ENCODE results near the gene ODAD2. TPM values are rescaled to one million over a fixed set of nuclear protein-coding genes. Genes with fewer than 3 reads are reported as not detected.

ODAD2 gene
- total RNA-seq, 1 donor from 2014 or later: 0.26 TPM

GRCh38 chr10:27838901-27839300, 160.0 kb downstream of the ODAD2 start:
- no peak for DNase-seq (ENCODE audit: low read depth in 2 of 2)

- no peak for DNase-seq (ENCODE audit: low read depth in 2 of 2)
These were observed 160.5 kb downstream of the ODAD2 start for GRCh38 chr10:27838361-27838760.

- DNase-seq (ENCODE audit: low read depth in 2 of 2): no peak
These were observed 164.4 kb downstream of the ODAD2 start for GRCh38 chr10:27834476-27834875.

- no peak for DNase-seq (ENCODE audit: low read depth in 2 of 2)
These were observed 165.1 kb downstream of the ODAD2 start for GRCh38 chr10:27833792-27834191.

- no peak for DNase-seq (ENCODE audit: low read depth in 2 of 2)
These were observed 166.1 kb downstream of the ODAD2 start for GRCh38 chr10:27832826-27833225.

GRCh38 chr10:27826369-27826768, 172.5 kb downstream of the ODAD2 start:
- no peak for DNase-seq (ENCODE audit: low read depth in 2 of 2)

GRCh38 chr10:27822301-27822700, 176.6 kb downstream of the ODAD2 start:
- DNase-seq (ENCODE audit: low read depth in 2 of 2): no peak

GRCh38 chr10:27820637-27821036, 178.2 kb downstream of the ODAD2 start:
- no peak for DNase-seq (ENCODE audit: low read depth in 2 of 2)

GRCh38 chr10:27819781-27820531, 178.9 kb downstream of the ODAD2 start:
- DNase-seq (ENCODE audit: low read depth in 2 of 2): no peak

- no peak for DNase-seq (ENCODE audit: low read depth in 2 of 2)
These were observed 182.6 kb downstream of the ODAD2 start for GRCh38 chr10:27816320-27816719.

- no peak for DNase-seq (ENCODE audit: low read depth in 2 of 2)
These were observed 183.0 kb downstream of the ODAD2 start for GRCh38 chr10:27815846-27816245.

GRCh38 chr10:27815261-27815660, 183.6 kb downstream of the ODAD2 start:
- DNase-seq (ENCODE audit: low read depth in 2 of 2): no peak

GRCh38 chr10:27805180-27805579, 193.7 kb downstream of the ODAD2 start:
- DNase-seq (ENCODE audit: low read depth in 2 of 2): no peak

- DNase-seq (ENCODE audit: low read depth in 2 of 2): no peak
These were observed 194.7 kb downstream of the ODAD2 start for GRCh38 chr10:27804136-27804535.

- no peak for DNase-seq (ENCODE audit: low read depth in 2 of 2)
These were observed 197.6 kb downstream of the ODAD2 start for GRCh38 chr10:27801171-27801785.

- DNase-seq (ENCODE audit: low read depth in 2 of 2): no peak
These were observed 199.8 kb downstream of the ODAD2 start for GRCh38 chr10:27799046-27799445.

GRCh38 chr10:27794157-27794556, 204.7 kb downstream of the ODAD2 start:
- no peak for DNase-seq (ENCODE audit: low read depth in 2 of 2)

GRCh38 chr10:27792216-27792615, 206.7 kb downstream of the ODAD2 start:
- no peak for DNase-seq (ENCODE audit: low read depth in 2 of 2)

- no peak for DNase-seq (ENCODE audit: low read depth in 2 of 2)
These were observed 214.6 kb downstream of the ODAD2 start for GRCh38 chr10:27784272-27784671.

GRCh38 chr10:27783660-27784059, 215.2 kb downstream of the ODAD2 start:
- DNase-seq (ENCODE audit: low read depth in 2 of 2): peak; percentile 26 to 73

- DNase-seq (ENCODE audit: low read depth in 2 of 2): no peak
These were observed 219.3 kb downstream of the ODAD2 start for GRCh38 chr10:27779462-27780015.

- no peak for DNase-seq (ENCODE audit: low read depth in 2 of 2)
These were observed 224.0 kb downstream of the ODAD2 start for GRCh38 chr10:27774831-27775230.

- no peak for DNase-seq (ENCODE audit: low read depth in 2 of 2)
These were observed 227.6 kb downstream of the ODAD2 start for GRCh38 chr10:27771231-27771630.
